PFSK-1 (cell line): Measurements from ENCODE around the gene VENTX.

Experiments used
- FOXP2 ChIP-seq: optimal IDR thresholded peaks from 2 replicates; pipeline ENCODE3; 2011; ENCODE audit warnings: borderline replicate concordance, control low read depth, inconsistent platforms; ENCODE audit not compliant: insufficient read depth; ENCODE audit errors: extremely low read length, extremely low read depth
- POLR2AphosphoS5 ChIP-seq: IDR thresholded peaks from 2 replicates; pipeline ENCODE4 v1.6.1; 2012; ENCODE audit warnings: low read depth, mild to moderate bottlenecking, control low read depth, low read length, moderate library complexity
- SIN3A ChIP-seq: IDR thresholded peaks from 2 replicates; pipeline ENCODE4 v1.6.1; 2012; ENCODE audit warnings: mild to moderate bottlenecking, low read length, moderate library complexity, borderline replicate concordance; ENCODE audit not compliant: insufficient read depth
- TAF1 ChIP-seq: IDR thresholded peaks from 2 replicates; pipeline ENCODE4 v1.6.1; 2012; ENCODE audit warnings: low read length, control low read depth, borderline replicate concordance; ENCODE audit not compliant: insufficient read depth
- TF ChIP-seq, protein P1 (sequence below), 2 experiments: IDR thresholded peaks; 2 replicates each; pipeline versions ENCODE4 v1.6.1 to v1.8.0; 2011 to 2012; ENCODE audit warnings: low read depth in 2 of 2, low read length in 2 of 2, control low read depth in 1 of 2, inconsistent platforms in 1 of 2, mild to moderate bottlenecking in 1 of 2, moderate library complexity in 1 of 2; ENCODE audit not compliant: insufficient read depth in 1 of 2

DNA sequence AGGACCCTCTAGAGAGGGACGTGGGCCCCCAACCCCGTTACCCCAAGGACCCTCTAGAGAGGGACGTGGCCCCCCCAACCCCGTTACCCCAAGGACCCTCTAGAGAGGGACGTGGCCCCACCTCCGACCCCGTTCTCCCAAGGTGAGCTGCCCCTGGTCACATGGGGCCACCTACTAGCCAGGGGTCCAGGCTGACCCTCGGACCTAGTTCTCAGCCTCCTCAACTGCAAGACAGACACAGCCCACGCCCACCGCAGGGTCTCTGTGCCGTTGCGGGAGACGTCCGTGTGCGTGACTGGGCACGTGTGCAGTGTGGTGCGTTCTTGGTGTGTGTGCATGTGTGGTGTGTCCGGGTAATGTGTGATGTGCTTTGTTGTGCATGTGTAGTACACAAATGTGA lies 29.2 kb upstream of the VENTX start:
- TF ChIP-seq POLR2AphosphoS5 (no peak), TAF1 (no peak), SIN3A (no peak), FOXP2 (no peak)
- TF ChIP-seq, protein P1, sequence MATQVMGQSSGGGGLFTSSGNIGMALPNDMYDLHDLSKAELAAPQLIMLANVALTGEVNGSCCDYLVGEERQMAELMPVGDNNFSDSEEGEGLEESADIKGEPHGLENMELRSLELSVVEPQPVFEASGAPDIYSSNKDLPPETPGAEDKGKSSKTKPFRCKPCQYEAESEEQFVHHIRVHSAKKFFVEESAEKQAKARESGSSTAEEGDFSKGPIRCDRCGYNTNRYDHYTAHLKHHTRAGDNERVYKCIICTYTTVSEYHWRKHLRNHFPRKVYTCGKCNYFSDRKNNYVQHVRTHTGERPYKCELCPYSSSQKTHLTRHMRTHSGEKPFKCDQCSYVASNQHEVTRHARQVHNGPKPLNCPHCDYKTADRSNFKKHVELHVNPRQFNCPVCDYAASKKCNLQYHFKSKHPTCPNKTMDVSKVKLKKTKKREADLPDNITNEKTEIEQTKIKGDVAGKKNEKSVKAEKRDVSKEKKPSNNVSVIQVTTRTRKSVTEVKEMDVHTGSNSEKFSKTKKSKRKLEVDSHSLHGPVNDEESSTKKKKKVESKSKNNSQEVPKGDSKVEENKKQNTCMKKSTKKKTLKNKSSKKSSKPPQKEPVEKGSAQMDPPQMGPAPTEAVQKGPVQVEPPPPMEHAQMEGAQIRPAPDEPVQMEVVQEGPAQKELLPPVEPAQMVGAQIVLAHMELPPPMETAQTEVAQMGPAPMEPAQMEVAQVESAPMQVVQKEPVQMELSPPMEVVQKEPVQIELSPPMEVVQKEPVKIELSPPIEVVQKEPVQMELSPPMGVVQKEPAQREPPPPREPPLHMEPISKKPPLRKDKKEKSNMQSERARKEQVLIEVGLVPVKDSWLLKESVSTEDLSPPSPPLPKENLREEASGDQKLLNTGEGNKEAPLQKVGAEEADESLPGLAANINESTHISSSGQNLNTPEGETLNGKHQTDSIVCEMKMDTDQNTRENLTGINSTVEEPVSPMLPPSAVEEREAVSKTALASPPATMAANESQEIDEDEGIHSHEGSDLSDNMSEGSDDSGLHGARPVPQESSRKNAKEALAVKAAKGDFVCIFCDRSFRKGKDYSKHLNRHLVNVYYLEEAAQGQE (IDR thresholded peaks at IDR 0.05; ENCODE audit: insufficient read depth in 1 of 2, low read depth in 2 of 2, low read length in 2 of 2), result no peak
